Activated T-cell treated with anti-CD3 and anti-CD28 coated beads for 24 hours (primary cell): ENCODE data around the gene RADIL.
"Not testable (repeated sequence)": the region's sequence is repeated elsewhere in the genome, so short reads cannot be mapped to it uniquely, and the experiment has no call there.

ENCODE experiments used
- DNase-seq: peaks from one replicate; pipeline ENCODE4 v3.0.0-alpha.2; 2020; ENCODE audit warnings: low read depth

RADIL gene

GRCh38 chr7:4808565-4808964, 75.0 kb downstream of the RADIL start:
- DNase-seq: no peak

GRCh38 chr7:4808026-4808425, 75.5 kb downstream of the RADIL start:
- no peak for DNase-seq

- DNase-seq: no peak
Observed at GRCh38 chr7:4807598-4808016, 75.9 kb downstream of the RADIL start.

GRCh38 chr7:4806983-4807597, 76.4 kb downstream of the RADIL start:
- no peak for DNase-seq

- DNase-seq: no peak
Observed at GRCh38 chr7:4805984-4806300, 77.6 kb downstream of the RADIL start.

- no peak for DNase-seq
Observed at GRCh38 chr7:4805110-4805983, 78.2 kb downstream of the RADIL start.

GRCh38 chr7:4803397-4804241, 79.9 kb downstream of the RADIL start:
- no peak for DNase-seq

- not testable (repeated sequence) for DNase-seq
Observed at GRCh38 chr7:4802577-4802976, 80.9 kb downstream of the RADIL start.

GRCh38 chr7:4801839-4802231, 81.7 kb downstream of the RADIL start:
- DNase-seq: no peak

GRCh38 chr7:4800926-4801838, 82.3 kb downstream of the RADIL start:
- no peak for DNase-seq

- no peak for DNase-seq
Observed at GRCh38 chr7:4800487-4800886, 83.0 kb downstream of the RADIL start.

- DNase-seq: no peak
Observed at GRCh38 chr7:4799508-4800268, 83.8 kb downstream of the RADIL start.

- DNase-seq: no peak
Observed at GRCh38 chr7:4798706-4799235, 84.7 kb downstream of the RADIL start.

GRCh38 chr7:4797858-4798705, 85.4 kb downstream of the RADIL start:
- peak; percentile 51 for DNase-seq

- DNase-seq: no peak
Observed at GRCh38 chr7:4796453-4796852, 87.1 kb downstream of the RADIL start.

GRCh38 chr7:4794591-4795350, 88.7 kb downstream of the RADIL start:
- no peak for DNase-seq

GRCh38 chr7:4794171-4794570, 89.3 kb downstream of the RADIL start:
- not testable (repeated sequence) for DNase-seq

- not testable (repeated sequence) for DNase-seq
Observed at GRCh38 chr7:4793385-4793993, 90.0 kb downstream of the RADIL start.
